ENCODE data around the gene NIPA2.

Gene NIPA2

GRCh38 chr15:22813844-22814243 is 24.6 kb upstream of the NIPA2 start:
- TF ChIP-seq GATA2 (IDR thresholded peaks at IDR 0.05; ENCODE audit: low read depth, low read length) = no peak
- no peak for TF ChIP-seq GATA3 (IDR thresholded peaks at IDR 0.05; ENCODE audit: low read depth, low read length)

- TF ChIP-seq GATA2 (IDR thresholded peaks at IDR 0.05; ENCODE audit: low read depth, low read length) = no peak
- TF ChIP-seq GATA3 (IDR thresholded peaks at IDR 0.05; ENCODE audit: low read depth, low read length) = no peak
Measured at GRCh38 chr15:22815766-22816165, 22.7 kb upstream of the NIPA2 start.

GRCh38 chr15:22819651-22820050 is 18.8 kb upstream of the NIPA2 start:
- TF ChIP-seq GATA3 (IDR thresholded peaks at IDR 0.05; ENCODE audit: low read depth, low read length) (no peak), GATA2 (IDR thresholded peaks at IDR 0.05; ENCODE audit: low read depth, low read length) (no peak)

GRCh38 chr15:22823495-22824128 is 14.9 kb upstream of the NIPA2 start:
- TF ChIP-seq GATA2 (IDR thresholded peaks at IDR 0.05; ENCODE audit: low read depth, low read length) = no peak

- TF ChIP-seq GATA2 (IDR thresholded peaks at IDR 0.05; ENCODE audit: low read depth, low read length) = no peak
- TF ChIP-seq GATA3 (IDR thresholded peaks at IDR 0.05; ENCODE audit: low read depth, low read length) = no peak
Measured at GRCh38 chr15:22827125-22827524, 11.3 kb upstream of the NIPA2 start.

- TF ChIP-seq GATA2 (IDR thresholded peaks at IDR 0.05; ENCODE audit: low read depth, low read length) (no peak), GATA3 (IDR thresholded peaks at IDR 0.05; ENCODE audit: low read depth, low read length) (no peak)
Measured at GRCh38 chr15:22831473-22831872, 7.0 kb upstream of the NIPA2 start.

- TF ChIP-seq GATA3 (IDR thresholded peaks at IDR 0.05; ENCODE audit: low read depth, low read length) (no peak), GATA2 (IDR thresholded peaks at IDR 0.05; ENCODE audit: low read depth, low read length) (no peak)
Measured at GRCh38 chr15:22839046-22839695, 705 bp downstream of the NIPA2 start.

- no peak for TF ChIP-seq GATA3 (IDR thresholded peaks at IDR 0.05; ENCODE audit: low read depth, low read length)
- TF ChIP-seq GATA2 (IDR thresholded peaks at IDR 0.05; ENCODE audit: low read depth, low read length) = no peak
Measured at GRCh38 chr15:22844421-22845288, 6.2 kb downstream of the NIPA2 start.

GRCh38 chr15:22845289-22845900 is 6.9 kb downstream of the NIPA2 start:
- TF ChIP-seq GATA2 (IDR thresholded peaks at IDR 0.05; ENCODE audit: low read depth, low read length) = no peak
- no peak for TF ChIP-seq GATA3 (IDR thresholded peaks at IDR 0.05; ENCODE audit: low read depth, low read length)

- TF ChIP-seq GATA2 (IDR thresholded peaks at IDR 0.05; ENCODE audit: low read depth, low read length) (no peak), GATA3 (IDR thresholded peaks at IDR 0.05; ENCODE audit: low read depth, low read length) (no peak)
Measured at GRCh38 chr15:22846073-22846472, 7.6 kb downstream of the NIPA2 start.

- no peak for TF ChIP-seq GATA2 (IDR thresholded peaks at IDR 0.05; ENCODE audit: low read depth, low read length)
- no peak for TF ChIP-seq GATA3 (IDR thresholded peaks at IDR 0.05; ENCODE audit: low read depth, low read length)
Measured at GRCh38 chr15:22850055-22850454, 11.6 kb downstream of the NIPA2 start.

- TF ChIP-seq GATA2 (IDR thresholded peaks at IDR 0.05; ENCODE audit: low read depth, low read length) (no peak), GATA3 (IDR thresholded peaks at IDR 0.05; ENCODE audit: low read depth, low read length) (no peak)
Measured at GRCh38 chr15:22851513-22851912, 13.0 kb downstream of the NIPA2 start.

GRCh38 chr15:22855791-22856190 is 17.3 kb downstream of the NIPA2 start:
- no peak for TF ChIP-seq GATA2 (IDR thresholded peaks at IDR 0.05; ENCODE audit: low read depth, low read length)
- TF ChIP-seq GATA3 (IDR thresholded peaks at IDR 0.05; ENCODE audit: low read depth, low read length) = no peak

GRCh38 chr15:22856659-22857058 is 18.2 kb downstream of the NIPA2 start:
- TF ChIP-seq GATA2 (IDR thresholded peaks at IDR 0.05; ENCODE audit: low read depth, low read length) = no peak
- no peak for TF ChIP-seq GATA3 (IDR thresholded peaks at IDR 0.05; ENCODE audit: low read depth, low read length)

Data from SH-SY5Y (cell line).